ENCODE measurements around the gene PKDREJ. TPM values are rescaled to one million over a fixed set of nuclear protein-coding genes. Genes with fewer than 3 reads are reported as not detected.

The PKDREJ gene
- total and polyA plus RNA-seq, 12 donors: 0.01 to 0.23 (median 0.10) TPM; not detected in 1

DNA sequence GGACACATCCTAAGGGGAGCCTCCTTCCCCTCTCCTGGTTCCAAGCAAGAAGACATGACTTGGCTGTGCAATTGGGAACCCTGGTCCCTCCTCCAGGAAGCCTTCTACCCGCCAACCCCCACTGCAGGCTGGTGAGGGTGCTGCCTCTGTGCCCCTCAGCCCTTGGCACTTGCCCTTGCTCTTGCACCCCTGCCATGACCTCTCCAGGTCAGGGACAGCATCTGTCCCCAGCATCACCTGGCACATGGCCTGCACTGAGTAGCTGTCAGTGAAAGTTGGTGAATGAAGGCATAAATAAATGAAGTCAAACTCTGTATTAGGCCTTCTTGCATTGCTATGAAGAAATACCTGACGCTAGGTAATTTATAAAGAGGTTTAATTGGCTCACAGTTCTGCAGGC lies 31.6 kb upstream of the PKDREJ start:
- no peak for DNase-seq

DNA sequence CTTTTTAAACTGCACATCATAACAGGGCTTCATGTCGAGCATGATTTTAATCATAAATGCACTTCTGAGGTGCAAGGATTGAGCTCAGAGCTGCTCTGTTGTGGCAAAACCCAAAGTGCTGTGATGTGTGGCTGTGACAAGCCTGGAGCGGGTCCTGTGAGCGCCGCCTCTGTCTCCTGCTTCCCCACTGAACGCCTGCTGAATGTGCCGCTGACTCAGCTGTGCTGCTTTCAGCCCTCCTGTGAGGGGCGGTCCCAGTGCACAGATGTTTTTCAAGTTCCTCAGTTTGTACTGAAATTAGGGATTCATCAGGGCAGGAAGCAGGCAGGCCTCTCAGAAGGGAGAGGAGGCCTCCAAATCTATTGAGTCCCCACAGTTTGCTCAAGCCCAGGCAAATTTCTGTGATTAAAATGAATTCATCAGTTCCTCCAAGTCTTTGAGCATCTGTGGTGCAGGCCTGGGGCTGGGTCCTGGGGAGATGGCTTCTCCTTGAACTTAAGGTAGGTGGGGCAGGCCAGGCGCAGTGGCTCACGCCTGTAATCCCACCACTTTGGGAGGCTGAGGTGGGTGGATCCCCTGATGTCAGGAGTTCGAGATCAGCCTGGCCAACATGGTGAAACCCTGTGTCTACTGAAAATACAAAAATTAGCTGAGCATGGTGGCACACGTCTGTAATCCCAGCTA lies 30.6 kb upstream of the PKDREJ start:
- peaks cover 11 to 50% (median 33%) of the 10 kb centered on the region in 9 donors for H3K4me1 ChIP-seq
- H3K27me3 ChIP-seq: no peaks in the 10 kb centered on the region
- peaks cover 0 to 44% (median 20%) of the 10 kb centered on the region in 9 donors for H3K36me3 ChIP-seq
- DNase-seq (peak in 1 of 2 donors; percentile 53), ATAC-seq (no peak)
- H3K4me3 ChIP-seq: no peak overlapping the region
- 78 to 86% methylated on average over 11 of the region's 11 CpGs for WGBS, 2 donors
- intact Hi-C loops (cut with DNase I): loop anchor here in 1 of 10 donors (5.0 kb wide), 1 partner anchor 36 kb away; no protein-coding TSS in a partner anchor
- no peak for TF ChIP-seq CTCF (IDR thresholded peaks at IDR 0.05)
- H3K27ac ChIP-seq: peak overlapping the region in 4 of 10 donors; percentile 34 to 76 (median 48)
- H3K9me3 ChIP-seq: peaks cover 0 to 12% (median 0%) of the 10 kb centered on the region in 11 donors

More for the DNA sequence above, 31.6 kb upstream of the PKDREJ start:
- ATAC-seq: no peak
- no peak overlapping the region for H3K4me3 ChIP-seq
- TF ChIP-seq CTCF (IDR thresholded peaks at IDR 0.05): no peak
- peaks cover 0 to 39% (median 20%) of the 10 kb centered on the region in 9 donors for H3K36me3 ChIP-seq
- intact Hi-C loops (cut with DNase I): loop anchor here in 5 of 10 donors (5.0 kb wide), 6 partner anchors 37 to 282 kb away; partner anchors contain the start of gene CDPF1 (in 2 of the 5)
- peak overlapping the region in 1 of 10 donors; percentile 97 for H3K27ac ChIP-seq
- H3K4me1 ChIP-seq: peaks cover 11 to 45% (median 24%) of the 10 kb centered on the region in 9 donors
- H3K27me3 ChIP-seq: no peaks in the 10 kb centered on the region
- WGBS, 2 donors: 91 to 94% methylated on average over 2 of the region's 2 CpGs
- H3K9me3 ChIP-seq: peaks cover 0 to 12% (median 0%) of the 10 kb centered on the region in 11 donors

DNA sequence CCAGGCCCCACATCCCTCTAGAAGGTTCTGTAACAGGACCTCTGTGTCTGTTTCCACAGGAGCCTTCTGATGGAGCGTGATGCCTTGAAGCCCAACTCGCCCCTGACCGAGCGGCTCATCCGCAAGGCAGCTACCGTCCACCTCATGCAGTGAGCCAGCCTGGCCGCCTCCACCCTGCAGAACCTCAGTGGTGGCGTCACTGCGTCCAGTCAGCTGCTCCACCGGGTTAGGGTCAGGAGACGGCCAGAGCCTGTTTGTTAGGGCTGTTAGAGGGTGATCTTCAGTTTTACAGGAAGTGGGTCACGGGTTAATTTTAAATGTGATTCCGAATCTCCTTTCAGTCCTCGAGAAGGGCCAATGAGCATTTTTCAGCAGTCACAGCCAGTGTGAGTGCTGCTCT lies 29.6 kb upstream of the PKDREJ start:
- DNase-seq: no peak
- intact Hi-C loops (cut with DNase I): loop anchor here in 1 of 10 donors (5.0 kb wide), 1 partner anchor 35 kb away; no protein-coding TSS in a partner anchor

More for the DNA sequence above, 29.6 kb upstream of the PKDREJ start:
- Histone ChIP-seq H3K27me3 (no peaks in the 10 kb centered on the region), H3K36me3 (peaks cover 0 to 50% (median 20%) of the 10 kb centered on the region in 9 donors), H3K4me3 (no peak overlapping the region), H3K27ac (peak overlapping the region in 2 of 10 donors; percentile 12 to 76), H3K4me1 (peaks cover 16 to 54% (median 43%) of the 10 kb centered on the region in 9 donors), H3K9me3 (peaks cover 0 to 12% (median 0%) of the 10 kb centered on the region in 11 donors)
- WGBS, 2 donors: 93 to 94% methylated on average over 14 of the region's 14 CpGs
- ATAC-seq: no peak
- no peak for TF ChIP-seq CTCF (IDR thresholded peaks at IDR 0.05)

All from heart right ventricle (tissue), 16 donors.